Stimulated activated CD8-positive, alpha-beta memory T cell treated with anti-CD3 and anti-CD28 coated beads, Interleukin-4, amount 100 ng/mL, for 48 hours (primary cell): Measurements from ENCODE around the gene GDPD5.

Source experiments
- DNase-seq: peaks from one replicate; pipeline ENCODE4 v3.0.0-alpha.2; 2020

Gene GDPD5, protein sequence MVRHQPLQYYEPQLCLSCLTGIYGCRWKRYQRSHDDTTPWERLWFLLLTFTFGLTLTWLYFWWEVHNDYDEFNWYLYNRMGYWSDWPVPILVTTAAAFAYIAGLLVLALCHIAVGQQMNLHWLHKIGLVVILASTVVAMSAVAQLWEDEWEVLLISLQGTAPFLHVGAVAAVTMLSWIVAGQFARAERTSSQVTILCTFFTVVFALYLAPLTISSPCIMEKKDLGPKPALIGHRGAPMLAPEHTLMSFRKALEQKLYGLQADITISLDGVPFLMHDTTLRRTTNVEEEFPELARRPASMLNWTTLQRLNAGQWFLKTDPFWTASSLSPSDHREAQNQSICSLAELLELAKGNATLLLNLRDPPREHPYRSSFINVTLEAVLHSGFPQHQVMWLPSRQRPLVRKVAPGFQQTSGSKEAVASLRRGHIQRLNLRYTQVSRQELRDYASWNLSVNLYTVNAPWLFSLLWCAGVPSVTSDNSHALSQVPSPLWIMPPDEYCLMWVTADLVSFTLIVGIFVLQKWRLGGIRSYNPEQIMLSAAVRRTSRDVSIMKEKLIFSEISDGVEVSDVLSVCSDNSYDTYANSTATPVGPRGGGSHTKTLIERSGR

GRCh38 chr11:75525433-75526191 lies at the start of gene GDPD5:
Gene GDPD5, minus strand, starts transcription at chr11:75525941. Its CDS starts 48,206 bp downstream, at chr11:75477735.
- DNase-seq, result peak; percentile 87

- no peak for DNase-seq
Observed at GRCh38 chr11:75574698-75575602, 49.2 kb upstream of the GDPD5 start.

GRCh38 chr11:75572744-75573143 lies 47.0 kb upstream of the GDPD5 start:
- no peak for DNase-seq

GRCh38 chr11:75571625-75572024 lies 45.9 kb upstream of the GDPD5 start:
- no peak for DNase-seq

DNA sequence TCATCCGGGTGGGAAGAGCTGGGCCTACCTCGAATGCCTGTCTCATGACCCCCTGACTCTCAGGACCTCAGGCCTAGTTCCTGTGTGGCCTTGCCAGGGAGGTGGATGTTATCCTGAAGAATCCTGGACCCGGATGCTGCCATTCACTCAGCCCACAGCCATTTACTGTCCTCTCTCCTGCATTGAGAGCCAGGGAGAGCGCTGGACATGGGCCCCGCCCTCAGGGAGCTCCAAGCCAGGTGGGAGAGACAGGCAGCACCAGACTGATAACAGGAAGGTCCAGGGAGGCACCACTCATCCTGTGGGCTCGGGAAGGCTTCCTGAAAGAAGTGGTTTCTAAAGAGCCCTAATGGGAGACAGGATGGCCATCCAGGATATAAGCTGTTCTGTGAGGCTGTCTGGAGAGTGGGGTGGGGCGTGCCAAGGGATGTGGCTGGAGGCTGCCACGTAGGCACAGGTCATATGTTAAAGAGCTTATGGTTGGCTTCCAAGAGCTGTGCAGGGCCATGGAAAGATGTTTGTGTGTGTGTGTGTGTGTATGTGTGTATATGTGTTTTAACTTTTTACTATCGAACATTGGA lies 44.9 kb upstream of the GDPD5 start:
- no peak for DNase-seq

DNA sequence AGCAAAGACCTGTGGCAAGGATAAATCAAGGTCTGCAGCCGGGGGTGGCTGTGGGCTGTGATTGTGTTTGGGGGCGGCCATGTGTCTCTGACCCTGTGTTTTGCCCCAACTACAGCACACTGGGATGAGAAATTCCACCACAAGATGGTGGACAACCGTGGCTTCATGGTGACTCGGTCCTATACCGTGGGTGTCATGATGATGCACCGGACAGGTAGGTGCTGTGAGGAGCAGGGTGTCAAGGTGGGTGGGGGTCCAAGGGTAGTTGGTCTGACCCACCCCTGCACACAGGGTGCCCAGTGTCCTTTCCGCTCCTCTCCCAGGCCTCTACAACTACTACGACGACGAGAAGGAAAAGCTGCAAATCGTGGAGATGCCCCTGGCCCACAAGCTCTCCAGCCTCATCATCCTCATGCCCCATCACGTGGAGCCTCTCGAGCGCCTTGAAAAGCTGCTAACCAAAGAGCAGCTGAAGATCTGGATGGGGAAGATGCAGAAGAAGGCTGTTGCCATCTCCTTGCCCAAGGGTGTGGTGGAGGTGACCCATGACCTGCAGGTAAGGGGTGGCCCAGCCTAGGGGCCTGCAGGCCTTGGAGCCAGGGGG lies 43.0 kb upstream of the GDPD5 start:
- DNase-seq, result no peak

GRCh38 chr11:75567971-75568370 lies 42.2 kb upstream of the GDPD5 start:
- DNase-seq, result no peak

- no peak for DNase-seq
Observed at GRCh38 chr11:75566763-75567279, 41.1 kb upstream of the GDPD5 start.

DNA sequence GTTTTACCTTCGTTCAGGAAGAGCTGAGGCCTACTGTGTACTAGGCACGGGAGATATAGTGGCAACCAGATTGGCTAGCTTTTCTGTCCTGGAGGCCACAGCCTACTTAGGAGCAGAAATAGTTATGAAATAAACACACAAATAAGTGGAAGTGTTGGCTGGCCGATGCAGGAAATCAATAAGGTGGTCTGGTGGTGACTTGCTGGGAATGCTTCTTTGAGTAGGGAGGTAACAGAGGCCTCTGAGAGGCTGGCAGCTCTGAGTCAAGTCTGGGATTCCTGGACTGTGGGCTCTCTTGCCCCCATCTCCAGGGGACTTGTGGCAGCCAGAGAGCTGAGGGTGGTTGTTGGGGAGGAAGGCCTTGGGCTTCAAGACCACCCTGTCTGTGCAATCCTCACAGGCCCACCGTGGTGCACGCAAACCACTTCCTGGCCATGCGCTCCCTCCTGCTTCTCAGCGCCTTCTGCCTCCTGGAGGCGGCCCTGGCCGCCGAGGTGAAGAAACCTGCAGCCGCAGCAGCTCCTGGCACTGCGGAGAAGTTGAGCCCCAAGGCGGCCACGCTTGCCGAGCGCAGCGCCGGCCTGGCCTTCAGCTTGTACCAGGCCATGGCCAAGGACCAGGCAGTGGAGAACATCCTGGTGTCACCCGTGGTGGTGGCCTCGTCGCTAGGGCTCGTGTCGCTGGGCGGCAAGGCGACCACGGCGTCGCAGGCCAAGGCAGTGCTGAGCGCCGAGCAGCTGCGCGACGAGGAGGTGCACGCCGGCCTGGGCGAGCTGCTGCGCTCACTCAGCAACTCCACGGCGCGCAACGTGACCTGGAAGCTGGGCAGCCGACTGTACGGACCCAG lies 40.4 kb upstream of the GDPD5 start:
- DNase-seq, result no peak

DNA sequence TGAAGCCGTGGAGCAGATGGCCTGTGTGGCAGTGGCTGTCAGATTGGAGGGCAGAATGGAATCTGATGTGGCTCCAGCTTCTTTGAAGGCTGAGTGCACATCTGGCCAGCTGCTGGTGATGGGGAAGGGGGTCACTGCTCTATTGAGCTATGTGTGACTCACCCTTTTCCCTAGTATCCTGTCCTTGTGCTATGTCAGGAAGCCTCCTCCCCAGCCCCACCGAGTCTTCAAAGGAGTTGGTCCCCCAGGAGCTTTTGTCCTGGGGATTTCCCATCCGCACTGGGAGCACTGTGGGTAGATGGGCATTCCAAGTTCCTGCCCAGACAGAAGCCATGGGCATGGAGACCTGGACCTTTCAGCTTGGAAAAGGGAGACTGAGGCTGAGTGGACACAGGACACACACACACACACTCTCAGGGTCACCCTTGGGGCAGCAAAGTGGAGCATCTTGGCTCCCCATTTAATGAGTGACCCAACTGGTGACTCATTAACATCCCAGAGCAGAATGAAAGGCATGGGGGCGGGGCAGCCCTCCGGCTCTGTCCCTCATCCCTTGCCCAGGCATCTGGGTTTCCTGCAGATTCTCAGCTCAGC lies 39.6 kb upstream of the GDPD5 start:
- DNase-seq, result no peak

- DNase-seq, result no peak
Observed at GRCh38 chr11:75563978-75564552, 38.3 kb upstream of the GDPD5 start.

DNA sequence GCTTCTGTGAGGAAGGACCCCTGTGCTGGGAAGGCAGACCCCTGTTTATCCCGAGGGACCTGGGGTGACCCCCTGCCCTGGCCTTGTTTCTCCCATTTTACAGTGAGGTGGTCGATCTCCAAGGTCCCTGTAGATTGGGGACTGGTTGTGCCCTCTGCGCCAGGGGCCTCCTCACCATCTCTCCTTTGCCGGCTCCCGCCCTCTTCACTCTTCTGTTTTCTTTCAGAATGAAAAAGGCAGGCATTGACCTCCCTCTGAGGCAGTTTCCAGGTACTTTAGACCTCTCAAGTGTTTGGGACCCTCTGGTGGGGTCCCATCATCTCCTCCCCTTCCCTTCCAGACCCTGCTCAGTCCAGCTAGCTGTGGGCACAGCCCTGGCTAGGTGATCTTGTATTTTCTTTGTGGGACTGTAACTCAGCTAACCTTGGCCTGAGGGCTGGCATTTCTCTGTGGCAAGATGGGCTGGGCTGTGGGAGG lies 37.8 kb upstream of the GDPD5 start:
- DNase-seq, result no peak

DNA sequence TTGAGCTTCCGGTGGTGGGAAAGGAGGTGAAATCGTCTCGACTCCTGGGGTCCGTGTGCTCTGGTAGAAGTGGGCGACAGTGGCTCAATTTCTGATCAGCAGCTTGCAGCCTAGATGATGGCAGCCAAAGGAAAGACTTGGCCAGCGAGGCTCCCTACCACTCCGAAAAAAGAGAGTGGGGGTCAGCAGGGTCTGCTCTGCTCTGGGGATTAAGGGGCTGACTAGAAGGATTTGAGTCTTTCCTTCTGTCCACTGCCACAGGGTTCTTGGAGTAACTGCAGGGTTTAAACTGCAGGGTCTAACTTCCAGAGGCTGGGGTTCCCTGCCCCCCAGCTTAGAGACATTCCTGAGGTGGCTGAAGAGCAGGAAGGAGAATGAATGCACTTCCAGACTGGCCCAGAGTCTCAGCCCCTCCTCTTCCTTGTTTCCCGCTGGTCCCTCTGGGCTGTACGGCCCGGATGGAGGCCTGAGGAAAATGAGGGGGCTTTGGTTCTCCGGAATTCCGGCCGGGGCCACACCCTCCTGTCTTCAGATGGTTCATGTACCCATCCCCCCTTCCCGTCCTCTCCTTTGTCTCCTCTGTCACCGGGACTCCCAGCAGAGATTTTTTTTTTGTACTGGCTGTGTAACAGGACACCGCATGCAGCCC lies 37.2 kb upstream of the GDPD5 start:
- no peak for DNase-seq

- peak; percentile 84 for DNase-seq
Observed at GRCh38 chr11:75562048-75562835, 36.5 kb upstream of the GDPD5 start, which contains the start of gene SERPINH1. Gene SERPINH1, plus strand, starts transcription at chr11:75562253. Its CDS starts 4,097 bp downstream, at chr11:75566350.

DNA sequence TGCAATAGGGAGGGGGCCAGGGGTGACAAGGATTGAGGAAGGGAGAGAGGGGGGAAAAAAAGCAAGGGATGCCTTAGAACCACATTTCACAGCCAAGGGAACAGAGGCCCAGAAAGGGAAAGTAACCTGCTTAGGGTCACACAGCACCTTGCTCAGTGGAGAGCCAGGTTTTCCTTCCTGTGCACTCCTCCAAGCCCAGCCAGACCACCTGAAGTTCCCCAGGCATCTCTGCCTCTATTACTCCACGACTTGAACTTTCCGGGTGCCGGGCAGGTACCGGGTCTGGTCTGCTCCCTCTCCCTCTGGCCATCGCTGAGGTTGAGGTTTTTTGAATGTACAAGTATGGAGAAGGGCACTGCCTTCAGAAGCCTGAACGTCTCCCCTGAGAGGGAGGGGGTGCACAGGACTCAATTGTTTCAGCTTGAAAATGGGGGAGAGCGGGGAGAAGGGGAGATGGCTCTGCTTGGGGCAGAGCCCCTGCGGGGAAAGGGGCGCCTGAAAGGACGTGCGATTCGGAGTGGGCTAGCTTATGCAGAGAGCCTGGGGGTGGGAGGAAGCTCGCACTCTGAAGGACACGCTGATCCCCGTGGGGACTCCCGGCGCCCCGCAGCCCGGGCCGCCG lies 35.8 kb upstream of the GDPD5 start:
- no peak for DNase-seq

DNA sequence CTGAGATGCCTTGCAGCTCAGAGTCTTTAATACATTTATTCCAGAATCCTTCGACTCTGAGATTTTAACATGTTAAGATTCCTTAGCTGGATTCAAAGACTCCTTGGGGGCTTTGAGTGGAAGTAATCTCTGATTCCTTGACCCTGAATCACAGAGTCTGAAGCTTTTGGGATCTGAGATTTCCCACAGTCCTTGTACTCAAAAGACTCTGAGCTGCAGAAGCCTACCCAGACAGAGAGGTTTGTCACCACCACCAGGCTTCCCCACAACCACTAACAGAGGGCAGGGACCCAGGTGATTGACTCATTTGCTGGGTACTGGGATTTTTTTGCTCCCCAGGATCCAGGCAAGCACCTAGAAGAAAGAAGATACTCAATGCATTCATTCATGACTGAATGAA lies 34.9 kb upstream of the GDPD5 start:
- DNase-seq, result no peak

- DNase-seq, result no peak
Observed at GRCh38 chr11:75558939-75559843, 33.5 kb upstream of the GDPD5 start.
